A549 (cell line): ENCODE results near the gene FREM1. TPM values are rescaled to one million over a fixed set of nuclear protein-coding genes. Genes with fewer than 3 reads are reported as not detected.
A peak's percentile ranks its signal among the peaks of the same experiment; 100 is the strongest.

Experiments used
- ATAC-seq, 2 experiments: fragments of 200-7000 bp in 1 of 2; fragments of >200 bp in 1 of 2; cut with Nextera tagmentation in 1 of 2; cut with Tn5 transposase in 1 of 2; 3 replicates each; pipeline versions ENCODE4 v1.8.0 to v1.9.1; 2018 to 2020; ENCODE audit warnings: mild to moderate bottlenecking in 1 of 2, moderate library complexity in 1 of 2
- CTCF ChIA-PET: fragments of 300-600 bp; sonication (Branson Sonifier 250); formaldehyde crosslinking; extraction: SDS; loops from one replicate; lab custom pipeline; 2021; ENCODE audit warnings: antibody characterized with exemption, inconsistent platforms; lab: Yijun Ruan, JAX
- POLR2A ChIA-PET: fragments of 350-600 bp; formaldehyde crosslinking; extraction: SDS; loops from one replicate; lab custom pipeline; 2021; ENCODE audit warnings: antibody characterized with exemption, inconsistent platforms; lab: Yijun Ruan, JAX
- DNase-seq, 2 experiments: peaks; one replicate each; pipeline versions ENCODE4 v3.0.0 to v3.0.0-alpha.2; 2011 to 2016; ENCODE audit warnings: low read depth in 1 of 2, low spot score in 1 of 2
- FAIRE-seq: peaks from 2 replicates; lab custom pipeline; 2011; peaks lifted over from hg19 to GRCh38; lab: Jason Lieb, UNC
- H3K27ac ChIP-seq, 2 experiments: fragments of >200 bp; sonication (Bioruptor Twin); formaldehyde crosslinking; 3 replicates each; pipeline ENCODE4 v1.5.1; 2016 to 2017
- H3K4me1 ChIP-seq: fragments of >200 bp; sonication (Bioruptor Twin); formaldehyde crosslinking; 3 replicates; pipeline ENCODE4 v1.6.1; 2016
- H3K4me2 ChIP-seq: fragments of >200 bp; sonication (Bioruptor Twin); formaldehyde crosslinking; 3 replicates; pipeline ENCODE4 v1.6.1; 2016
- H3K4me3 ChIP-seq: fragments of >200 bp; sonication (Bioruptor Twin); formaldehyde crosslinking; 3 replicates; pipeline ENCODE4 v1.5.1; 2016
- H3K9me3 ChIP-seq: fragments of >200 bp; sonication (Bioruptor Twin); formaldehyde crosslinking; 3 replicates; pipeline ENCODE4 v1.6.1; 2016
- BHLHE40 ChIP-seq: IDR thresholded peaks from 2 replicates; pipeline ENCODE4 v1.6.1; 2012; ENCODE audit warnings: low read depth, low read length, inconsistent platforms
- CBX8 ChIP-seq: fragments of 200-600 bp; sonication (generic); IDR thresholded peaks from 2 replicates; pipeline ENCODE4 v1.6.1; 2016
- CEBPB ChIP-seq, 2 experiments: fragments of >200 bp in 1 of 2; sonication (Bioruptor Twin) in 1 of 2; formaldehyde crosslinking in 1 of 2; IDR thresholded peaks; 2 replicates each; pipeline ENCODE4 v1.6.1; 2012 to 2016
- CHD4 ChIP-seq: fragments of 200-600 bp; sonication (generic); IDR thresholded peaks from 2 replicates; pipeline ENCODE4 v1.6.1; 2016; ENCODE audit warnings: antibody characterized with exemption, mild to moderate bottlenecking, borderline replicate concordance
- EHF ChIP-seq: fragments of 250-450 bp; sonication (Bioruptor Pico); IDR thresholded peaks from 2 replicates; pipeline ENCODE4 v1.5.0; 2020; ENCODE audit warnings: mild to moderate bottlenecking
- EHMT2 ChIP-seq: fragments of 200-600 bp; sonication (generic); IDR thresholded peaks from 2 replicates; pipeline ENCODE4 v1.6.1; 2016; ENCODE audit warnings: antibody characterized with exemption, low read depth, mild to moderate bottlenecking, moderate library complexity
- EP300 ChIP-seq, 2 experiments: fragments of >200 bp; sonication (Bioruptor Twin); formaldehyde crosslinking; IDR thresholded peaks; 2 replicates in 1 of 2; 3 replicates in 1 of 2; pipeline ENCODE4 v1.6.1; 2016 to 2017
- FOSL2 ChIP-seq, 2 experiments: fragments of 450-650 bp in 1 of 2; fragments of >200 bp in 1 of 2; sonication (Bioruptor Twin) in 1 of 2; formaldehyde crosslinking; IDR thresholded peaks; 2 replicates each; pipeline versions ENCODE4 v1.5.0 to v1.6.1; 2016 to 2020; ENCODE audit warnings: mild to moderate bottlenecking in 1 of 2, moderate library complexity in 1 of 2
- GATA3 ChIP-seq: IDR thresholded peaks from 2 replicates; pipeline ENCODE4 v1.6.1; 2012; ENCODE audit warnings: borderline replicate concordance
- HOXB5 ChIP-seq: fragments of 250-450 bp; sonication (Bioruptor Pico); IDR thresholded peaks from 2 replicates; pipeline ENCODE4 v1.5.0; 2020; ENCODE audit warnings: mild to moderate bottlenecking, moderate library complexity
- JUNB ChIP-seq: fragments of >200 bp; sonication (Bioruptor Twin); formaldehyde crosslinking; IDR thresholded peaks from 2 replicates; pipeline ENCODE4 v1.6.1; 2016
- KDM5A ChIP-seq: fragments of 200-600 bp; sonication (generic); IDR thresholded peaks from 2 replicates; pipeline ENCODE4 v1.6.1; 2016; ENCODE audit warnings: antibody characterized with exemption, mild to moderate bottlenecking
- MAFK ChIP-seq: fragments of 450-650 bp; IDR thresholded peaks from 2 replicates; pipeline ENCODE4 v1.6.1; 2014; ENCODE audit not compliant: partially characterized antibody
- MYC ChIP-seq: IDR thresholded peaks from 2 replicates; pipeline ENCODE4 v1.6.1; 2012; ENCODE audit warnings: mild to moderate bottlenecking, inconsistent platforms, low read length, improper control_type of control experiment, borderline replicate concordance
- NFE2L2 ChIP-seq: fragments of 150-350 bp; conservative IDR thresholded peaks from 2 replicates; pipeline ENCODE4 v1.6.1; 2014; ENCODE audit warnings: low read length
- PBX3 ChIP-seq: IDR thresholded peaks from 2 replicates; pipeline ENCODE4 v1.6.1; 2012
- PHF8 ChIP-seq: fragments of 200-600 bp; sonication (generic); IDR thresholded peaks from 2 replicates; pipeline ENCODE4 v1.6.1; 2016; ENCODE audit warnings: low read depth, mild to moderate bottlenecking, antibody characterized with exemption, moderate library complexity, borderline replicate concordance
- POLR2AphosphoS2 ChIP-seq: conservative IDR thresholded peaks from 2 replicates; pipeline ENCODE4 v1.6.1; 2012; ENCODE audit warnings: low read length, improper control_type of control experiment, inconsistent platforms
- RAD21 ChIP-seq, 2 experiments: fragments of >200 bp in 1 of 2; sonication (Bioruptor Twin) in 1 of 2; formaldehyde crosslinking in 1 of 2; IDR thresholded peaks in 1 of 2; conservative IDR thresholded peaks in 1 of 2; 2 replicates in 1 of 2; 3 replicates in 1 of 2; pipeline ENCODE4 v1.6.1; 2012 to 2018; ENCODE audit warnings: inconsistent platforms in 1 of 2
- RARB ChIP-seq: fragments of 250-450 bp; sonication (Bioruptor Pico); IDR thresholded peaks from 2 replicates; pipeline ENCODE4 v1.8.0; 2021; ENCODE audit warnings: mild to moderate bottlenecking, moderate library complexity
- RCOR1 ChIP-seq: fragments of 150-350 bp; IDR thresholded peaks from 2 replicates; pipeline ENCODE4 v1.6.1; 2014; ENCODE audit warnings: antibody characterized with exemption, low read length, low read depth
- RFX5 ChIP-seq: fragments of 450-650 bp; IDR thresholded peaks from 2 replicates; pipeline ENCODE4 v1.7.1; 2014; ENCODE audit warnings: antibody characterized with exemption, mild to moderate bottlenecking, moderate library complexity
- SMC3 ChIP-seq: fragments of >200 bp; sonication (Bioruptor Twin); formaldehyde crosslinking; IDR thresholded peaks from 3 replicates; pipeline ENCODE4 v1.6.1; 2018; ENCODE audit warnings: inconsistent platforms
- ZNF302 ChIP-seq: fragments of 250-450 bp; sonication (Bioruptor Pico); IDR thresholded peaks from 2 replicates; pipeline ENCODE4 v1.9.0; 2021; ENCODE audit warnings: inconsistent platforms, mild to moderate bottlenecking, moderate library complexity
- WGBS: methylation state at CpG from one replicate; pipeline ENCODE4 v1.1.6; 2017; ENCODE audit errors: missing lambda C conversion rate; 5-methylcytosine and 5-hydroxymethylcytosine counted together
- polyA plus RNA-seq, 4 experiments: library from polyadenylated mRNA; depleted of rRNA in 3 of 4; stranded (reverse); fragments of >200 nt; fragmentation: RNase III in 1 of 4; extraction: RNeasy Plus Mini Kit Qiagen cat#74134 plus additional on column Dnase treatment in 1 of 4; gene quantifications; 2 replicates in 3 of 4; 3 replicates in 1 of 4; pipeline ENCODE4 v1.2.3, GENCODE V29; 2011 to 2017
- TF ChIP-seq, protein P1 (sequence below): fragments of >200 bp; sonication (Bioruptor Twin); formaldehyde crosslinking; IDR thresholded peaks from 2 replicates; pipeline ENCODE4 v1.6.1; 2016
- TF ChIP-seq, protein P2 (sequence below): fragments of 150-350 bp; IDR thresholded peaks from 2 replicates; pipeline ENCODE4 v1.6.1; 2014; ENCODE audit warnings: low read depth, mild to moderate bottlenecking, low read length

FREM1 gene
- polyA plus RNA-seq, 2 of the 4 experiments (the other 2 are of a cell fraction), result not detected

DNA sequence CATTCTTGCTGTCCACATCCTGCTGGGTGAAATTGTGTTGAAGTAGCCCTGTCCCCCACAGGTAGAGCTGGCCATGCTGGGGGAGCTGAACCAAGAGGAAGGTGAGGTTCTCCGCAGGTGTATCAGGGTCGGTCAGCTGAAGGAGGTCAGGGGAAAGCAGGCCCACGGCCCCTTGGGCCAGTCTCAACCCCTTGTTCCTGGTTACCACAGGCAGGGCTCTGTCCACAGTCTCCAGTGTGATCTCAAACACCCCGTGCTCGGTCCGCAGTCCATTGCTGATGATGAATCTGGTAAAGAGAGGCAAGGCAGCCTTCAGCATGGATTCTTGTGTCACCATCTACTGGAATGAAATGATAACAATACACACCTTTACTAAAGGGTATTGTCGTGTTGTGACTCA is 134.3 kb downstream of the FREM1 start:
- no peak for DNase-seq
- ChIA-PET POLR2A (no interaction called here), CTCF (interaction anchor here (1.1 kb wide), 1 partner anchor 10 kb away, joined by 3 read pairs; no protein-coding TSS in a partner anchor)
- Histone ChIP-seq H3K4me1 (no peaks in the 10 kb centered on the region), H3K9me3 (no peaks in the 10 kb centered on the region), H3K27ac (no peak overlapping the region), H3K4me3 (no peak overlapping the region), H3K4me2 (no peak overlapping the region)
- no peak for ATAC-seq
- no peak for FAIRE-seq
- no peak for TF ChIP-seq PBX3
- no peak for TF ChIP-seq BHLHE40
- TF ChIP-seq RARB, result no peak
- WGBS, result 59% methylated on average over 7 of the region's 7 CpGs

DNA sequence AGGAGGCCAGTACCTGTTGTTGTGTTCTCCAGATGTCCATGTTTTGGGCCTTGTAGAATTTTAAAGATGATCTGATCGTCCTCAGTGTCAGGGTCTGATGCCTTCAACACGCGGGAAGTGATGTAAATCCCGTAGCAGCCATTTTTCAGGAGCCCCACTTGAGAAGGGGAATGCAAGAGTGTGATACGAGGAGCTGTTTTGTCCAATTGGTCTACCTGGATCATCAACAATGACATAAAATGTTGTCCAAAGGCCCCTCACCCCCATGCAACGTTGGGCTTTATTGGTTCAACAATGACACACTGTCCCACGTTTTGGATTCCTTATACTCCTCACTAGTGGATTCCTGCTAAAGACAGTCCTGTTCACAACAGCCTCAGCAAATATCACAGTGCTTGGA is 139.6 kb downstream of the FREM1 start:
- ChIA-PET POLR2A (no interaction called here), CTCF (interaction anchor here (0.6 to 1.7 kb wide), 3 partner anchors 29 to 1736 kb away, joined by 3 to 4 read pairs (median 3); no protein-coding TSS in a partner anchor)
- Histone ChIP-seq H3K4me3 (no peak overlapping the region), H3K27ac (no peak overlapping the region), H3K4me2 (no peak overlapping the region), H3K9me3 (no peaks in the 10 kb centered on the region), H3K4me1 (no peaks in the 10 kb centered on the region)
- ATAC-seq (no peak), FAIRE-seq (no peak), DNase-seq (no peak)
- 25% methylated on average over 7 of the region's 7 CpGs for WGBS
- TF ChIP-seq HOXB5 (CRISPR knock-in tag), result no peak
- TF ChIP-seq CHD4, result no peak
- TF ChIP-seq EHMT2, result no peak
- no peak for TF ChIP-seq JUNB
- TF ChIP-seq NFE2L2, result no peak
- TF ChIP-seq MAFK, result no peak
- no peak for TF ChIP-seq SMC3
- TF ChIP-seq, protein P1, sequence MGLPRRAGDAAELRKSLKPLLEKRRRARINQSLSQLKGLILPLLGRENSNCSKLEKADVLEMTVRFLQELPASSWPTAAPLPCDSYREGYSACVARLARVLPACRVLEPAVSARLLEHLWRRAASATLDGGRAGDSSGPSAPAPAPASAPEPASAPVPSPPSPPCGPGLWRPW, result no peak
- no peak for TF ChIP-seq FOSL2 (IDR thresholded peaks at IDR 0.05)
- TF ChIP-seq FOSL2 (CRISPR knock-in tag; IDR thresholded peaks at IDR 0.05), result no peak
- no peak for TF ChIP-seq KDM5A
- no peak for TF ChIP-seq RFX5
- no peak for TF ChIP-seq EHF (CRISPR knock-in tag)
- TF ChIP-seq MYC, result no peak
- no peak for TF ChIP-seq RAD21 (conservative IDR thresholded peaks at IDR 0.05 in 1 of 2, IDR thresholded peaks at IDR 0.05 in 1 of 2)
- no peak for TF ChIP-seq RCOR1
- no peak for TF ChIP-seq GATA3
- TF ChIP-seq, protein P2, sequence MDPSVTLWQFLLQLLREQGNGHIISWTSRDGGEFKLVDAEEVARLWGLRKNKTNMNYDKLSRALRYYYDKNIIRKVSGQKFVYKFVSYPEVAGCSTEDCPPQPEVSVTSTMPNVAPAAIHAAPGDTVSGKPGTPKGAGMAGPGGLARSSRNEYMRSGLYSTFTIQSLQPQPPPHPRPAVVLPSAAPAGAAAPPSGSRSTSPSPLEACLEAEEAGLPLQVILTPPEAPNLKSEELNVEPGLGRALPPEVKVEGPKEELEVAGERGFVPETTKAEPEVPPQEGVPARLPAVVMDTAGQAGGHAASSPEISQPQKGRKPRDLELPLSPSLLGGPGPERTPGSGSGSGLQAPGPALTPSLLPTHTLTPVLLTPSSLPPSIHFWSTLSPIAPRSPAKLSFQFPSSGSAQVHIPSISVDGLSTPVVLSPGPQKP, result no peak
- TF ChIP-seq CEBPB (IDR thresholded peaks at IDR 0.05), result no peak
- no peak for TF ChIP-seq ZNF302 (CRISPR knock-in tag)

DNA sequence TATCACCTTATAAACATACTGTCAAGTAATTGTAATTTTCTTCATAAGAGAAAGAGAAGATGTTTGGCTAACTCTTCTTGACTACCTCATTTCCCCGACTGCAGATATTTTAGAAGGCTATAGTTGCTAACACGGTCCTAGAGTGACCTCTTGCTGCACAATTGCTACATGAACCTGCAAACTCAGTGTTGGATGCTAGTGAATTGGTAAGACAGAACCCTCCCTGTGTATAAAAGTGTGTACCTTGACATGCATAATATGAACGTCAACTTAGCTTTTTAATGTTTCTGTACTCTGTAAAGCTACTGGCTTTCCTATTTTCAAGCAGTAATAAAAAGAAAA is 141.0 kb downstream of the FREM1 start:
- DNase-seq (peak in 1 of 2 experiments; percentile 57), ATAC-seq (peak; percentile 75 to 81; a peak in 5 of 6 replicates), FAIRE-seq (no peak)
- H3K4me3 ChIP-seq, result no peak overlapping the region
- no peaks in the 10 kb centered on the region for H3K9me3 ChIP-seq
- ChIA-PET POLR2A (no interaction called here), CTCF (interaction anchor here (0.5 to 2.8 kb wide), 37 partner anchors 10 to 1735 kb away, joined by 3 to 29 read pairs (median 5); partner anchors contain the start of gene CER1)
- no peak overlapping the region for H3K27ac ChIP-seq
- H3K4me1 ChIP-seq, result no peaks in the 10 kb centered on the region
- WGBS, result 3% methylated on average over 3 of the region's 3 CpGs
- TF ChIP-seq MYC (no peak), EP300 (IDR thresholded peaks at IDR 0.05) (no peak), RAD21 (conservative IDR thresholded peaks at IDR 0.05 in 1 of 2, IDR thresholded peaks at IDR 0.05 in 1 of 2) (peak; percentile 48 to 63; a peak in 4 of 5 replicates), CBX8 (no peak), POLR2AphosphoS2 (no peak), NFE2L2 (no peak), PHF8 (no peak)
- H3K4me2 ChIP-seq, result peak overlapping the region; percentile 84; the same call in 1 of the 3 replicates
